GM15510 (cell line): ENCODE results near the gene KLHL26.

Source experiments
- POLR2A ChIP-seq: IDR thresholded peaks from 3 replicates; pipeline ENCODE4 v1.6.1; 2011; ENCODE audit warnings: borderline replicate concordance; ENCODE audit not compliant: insufficient read length; ENCODE audit errors: extremely low read depth

KLHL26 gene

GRCh38 chr19:18626906-18627305 lies 9.9 kb upstream of the KLHL26 start:
- TF ChIP-seq POLR2A, result no peak

GRCh38 chr19:18629166-18630088 lies 7.4 kb upstream of the KLHL26 start:
- TF ChIP-seq POLR2A, result no peak

GRCh38 chr19:18633321-18633720 lies 3.5 kb upstream of the KLHL26 start:
- no peak for TF ChIP-seq POLR2A

- TF ChIP-seq POLR2A, result no peak
Observed at GRCh38 chr19:18634612-18635297, 2.1 kb upstream of the KLHL26 start.

GRCh38 chr19:18635831-18636182 lies 1.0 kb upstream of the KLHL26 start:
- TF ChIP-seq POLR2A, result no peak

- no peak for TF ChIP-seq POLR2A
Observed at GRCh38 chr19:18636183-18636968, 452 bp upstream of the KLHL26 start.

GRCh38 chr19:18637673-18638630 lies 1.1 kb downstream of the KLHL26 start:
- no peak for TF ChIP-seq POLR2A

GRCh38 chr19:18639706-18640243 lies 2.9 kb downstream of the KLHL26 start:
- TF ChIP-seq POLR2A, result no peak

GRCh38 chr19:18644196-18645034 lies 7.6 kb downstream of the KLHL26 start:
- TF ChIP-seq POLR2A, result no peak

- TF ChIP-seq POLR2A, result no peak
Observed at GRCh38 chr19:18645035-18645511, 8.2 kb downstream of the KLHL26 start.

GRCh38 chr19:18646535-18647370 lies 9.9 kb downstream of the KLHL26 start:
- no peak for TF ChIP-seq POLR2A

GRCh38 chr19:18647371-18647767 lies 10.5 kb downstream of the KLHL26 start:
- TF ChIP-seq POLR2A, result no peak
